GM06990 (cell line): ENCODE results near the gene SCIMP.
"Not testable (repeated sequence)": the region's sequence is repeated elsewhere in the genome, so short reads cannot be mapped to it uniquely, and the experiment has no call there.

ENCODE experiments used
- DNase-seq: peaks from one replicate; pipeline ENCODE4 v3.0.0-alpha.2; 2011; ENCODE audit not compliant: insufficient read length; ENCODE audit errors: extremely low read depth
- H3K27me3 ChIP-seq: replicated peaks from 2 replicates; pipeline ENCODE4 v1.6.0; 2011; ENCODE audit warnings: low read length; ENCODE audit not compliant: control insufficient read depth, insufficient read depth
- H3K36me3 ChIP-seq: 2 replicates; pipeline ENCODE4 v1.5.1; 2011; ENCODE audit warnings: low read length; ENCODE audit not compliant: control insufficient read depth, insufficient read depth
- H3K4me3 ChIP-seq: replicated peaks from 2 replicates; pipeline ENCODE4 v1.5.1; 2011; ENCODE audit warnings: low read depth, mild to moderate bottlenecking, control low read depth, low read length
- TF ChIP-seq, protein P1 (sequence below): IDR thresholded peaks from 2 replicates; pipeline ENCODE4 v1.5.1; 2011; ENCODE audit warnings: low read length, control low read depth, mild to moderate bottlenecking, inconsistent platforms; ENCODE audit not compliant: insufficient read depth, poor library complexity, severe bottlenecking

The SCIMP gene

GRCh38 chr17:5179003-5179402 is 55.7 kb downstream of the SCIMP start:
- Histone ChIP-seq H3K27me3 (no peaks in the 10 kb centered on the region), H3K4me3 (no peak overlapping the region), H3K36me3 (peaks cover 5% of the 10 kb centered on the region)
- TF ChIP-seq, protein P1, sequence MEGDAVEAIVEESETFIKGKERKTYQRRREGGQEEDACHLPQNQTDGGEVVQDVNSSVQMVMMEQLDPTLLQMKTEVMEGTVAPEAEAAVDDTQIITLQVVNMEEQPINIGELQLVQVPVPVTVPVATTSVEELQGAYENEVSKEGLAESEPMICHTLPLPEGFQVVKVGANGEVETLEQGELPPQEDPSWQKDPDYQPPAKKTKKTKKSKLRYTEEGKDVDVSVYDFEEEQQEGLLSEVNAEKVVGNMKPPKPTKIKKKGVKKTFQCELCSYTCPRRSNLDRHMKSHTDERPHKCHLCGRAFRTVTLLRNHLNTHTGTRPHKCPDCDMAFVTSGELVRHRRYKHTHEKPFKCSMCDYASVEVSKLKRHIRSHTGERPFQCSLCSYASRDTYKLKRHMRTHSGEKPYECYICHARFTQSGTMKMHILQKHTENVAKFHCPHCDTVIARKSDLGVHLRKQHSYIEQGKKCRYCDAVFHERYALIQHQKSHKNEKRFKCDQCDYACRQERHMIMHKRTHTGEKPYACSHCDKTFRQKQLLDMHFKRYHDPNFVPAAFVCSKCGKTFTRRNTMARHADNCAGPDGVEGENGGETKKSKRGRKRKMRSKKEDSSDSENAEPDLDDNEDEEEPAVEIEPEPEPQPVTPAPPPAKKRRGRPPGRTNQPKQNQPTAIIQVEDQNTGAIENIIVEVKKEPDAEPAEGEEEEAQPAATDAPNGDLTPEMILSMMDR, result no peak
- no peak for DNase-seq

- H3K4me3 ChIP-seq, H3K36me3 ChIP-seq, H3K27me3 ChIP-seq, DNase-seq: not testable (repeated sequence)
Observed at GRCh38 chr17:5175027-5175426, 59.6 kb downstream of the SCIMP start.

DNA sequence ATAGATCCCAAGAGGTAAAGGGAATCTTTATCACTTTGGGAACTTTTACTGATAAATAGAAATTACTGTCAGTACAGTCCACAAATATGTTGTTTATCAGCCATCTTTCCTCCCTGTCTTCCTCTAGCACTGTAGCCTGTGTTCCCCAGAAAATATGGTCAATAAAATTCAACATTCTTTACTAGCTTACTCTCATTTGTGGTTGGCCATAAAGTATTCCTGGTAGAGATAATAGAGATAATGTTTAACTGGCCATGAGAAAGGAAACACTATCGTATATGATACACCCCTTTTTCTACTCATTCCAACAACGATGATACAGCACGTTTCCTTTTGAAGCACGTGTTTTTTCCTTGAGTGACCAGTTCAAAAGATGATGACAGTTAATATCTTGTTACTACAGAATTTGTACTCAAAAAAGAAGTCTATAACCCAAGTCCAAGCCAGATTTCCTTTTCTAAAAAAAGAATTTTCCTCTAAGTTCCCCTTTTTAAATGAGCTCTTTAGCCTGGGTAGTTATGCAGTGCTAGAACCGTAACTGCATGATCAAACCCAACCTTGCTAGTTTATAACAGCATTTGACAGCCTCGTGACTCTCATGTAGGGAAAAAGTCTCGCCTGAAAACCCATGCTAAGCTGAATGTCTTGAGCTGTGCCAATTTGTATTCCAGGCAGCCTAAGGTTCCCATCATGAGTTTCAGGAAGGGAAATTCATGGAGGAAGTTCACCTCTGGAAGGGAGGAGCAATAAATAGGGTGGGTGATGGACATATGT is 68.7 kb downstream of the SCIMP start:
- DNase-seq, H3K4me3 ChIP-seq, H3K27me3 ChIP-seq, H3K36me3 ChIP-seq: not testable (repeated sequence)

GRCh38 chr17:5164436-5164835 is 70.2 kb downstream of the SCIMP start:
- Histone ChIP-seq H3K36me3 (no peaks in the 10 kb centered on the region), H3K4me3 (no peak overlapping the region), H3K27me3 (no peaks in the 10 kb centered on the region)
- DNase-seq, result no peak
- TF ChIP-seq, protein P1, result no peak

GRCh38 chr17:5161793-5162192 is 72.9 kb downstream of the SCIMP start:
- DNase-seq, H3K27me3 ChIP-seq, H3K36me3 ChIP-seq, H3K4me3 ChIP-seq: not testable (repeated sequence)

GRCh38 chr17:5160702-5161101 is 74.0 kb downstream of the SCIMP start:
- H3K36me3 ChIP-seq, H3K4me3 ChIP-seq, H3K27me3 ChIP-seq, DNase-seq: not testable (repeated sequence)
